Trophoblast cell (in vitro differentiated cells and primary cell): Measurements from ENCODE around the gene ARHGAP6.

Experiments
- DNase-seq, 2 donors: peaks; one replicate each; pipeline ENCODE4 v3.0.0-alpha.2; 2016
- H2AFZ ChIP-seq: 2 replicates; pipeline ENCODE4 v1.6.1; 2013; ENCODE audit warnings: low read length, moderate library complexity, mild to moderate bottlenecking; ENCODE audit not compliant: insufficient read depth, poor library complexity
- H2AK5ac ChIP-seq: 2 replicates; pipeline ENCODE4 v1.6.1; 2013; ENCODE audit warnings: mild to moderate bottlenecking, low read length
- H2BK120ac ChIP-seq: 2 replicates; pipeline ENCODE4 v1.6.1; 2013; ENCODE audit warnings: low read length, mild to moderate bottlenecking, moderate library complexity; ENCODE audit not compliant: insufficient read depth, poor library complexity
- H2BK12ac ChIP-seq: 2 replicates; pipeline ENCODE4 v1.6.1; 2013; ENCODE audit warnings: mild to moderate bottlenecking, low read length, moderate library complexity
- H2BK5ac ChIP-seq: 2 replicates; pipeline ENCODE4 v1.6.1; 2013; ENCODE audit warnings: low read length, low read depth, moderate library complexity, mild to moderate bottlenecking; ENCODE audit not compliant: poor library complexity
- H3K14ac ChIP-seq: 2 replicates; pipeline ENCODE4 v1.6.1; 2013; ENCODE audit warnings: mild to moderate bottlenecking, low read length
- H3K18ac ChIP-seq: 2 replicates; pipeline ENCODE4 v1.6.1; 2013; ENCODE audit warnings: mild to moderate bottlenecking, low read length
- H3K23ac ChIP-seq: 2 replicates; pipeline ENCODE4 v1.6.1; 2013; ENCODE audit warnings: low read length
- H3K27ac ChIP-seq: 2 replicates; pipeline ENCODE4 v1.5.1; 2013; ENCODE audit warnings: low read depth, mild to moderate bottlenecking, inconsistent platforms, low read length, moderate library complexity
- H3K27me3 ChIP-seq: 2 replicates; pipeline ENCODE4 v1.6.1; 2013; ENCODE audit warnings: inconsistent platforms, mild to moderate bottlenecking, low read length, moderate library complexity; ENCODE audit not compliant: insufficient read depth
- H3K36me3 ChIP-seq, 2 experiments: 1 replicate in 1 of 2; 2 replicates in 1 of 2; pipeline ENCODE4 v1.6.1; 2013; ENCODE audit warnings: low read length in 2 of 2, mild to moderate bottlenecking in 2 of 2, moderate library complexity in 1 of 2; ENCODE audit not compliant: insufficient read depth in 2 of 2, control insufficient read depth in 1 of 2
- H3K4ac ChIP-seq: 2 replicates; pipeline ENCODE4 v1.6.1; 2013; ENCODE audit warnings: low read depth, mild to moderate bottlenecking, low read length, moderate library complexity
- H3K4me1 ChIP-seq, 2 experiments: 1 replicate in 1 of 2; 2 replicates in 1 of 2; pipeline ENCODE4 v1.6.1; 2013; ENCODE audit warnings: low read length in 2 of 2, mild to moderate bottlenecking in 2 of 2, moderate library complexity in 1 of 2; ENCODE audit not compliant: insufficient read depth in 2 of 2, control insufficient read depth in 1 of 2
- H3K4me2 ChIP-seq: 2 replicates; pipeline ENCODE4 v1.6.1; 2013; ENCODE audit warnings: inconsistent platforms, mild to moderate bottlenecking, low read length, moderate library complexity
- H3K4me3 ChIP-seq: 2 replicates; pipeline ENCODE4 v1.5.1; 2013; ENCODE audit warnings: mild to moderate bottlenecking, low read depth, low read length, inconsistent platforms
- H3K79me1 ChIP-seq: one replicate; pipeline ENCODE4 v1.6.1; 2013; ENCODE audit warnings: low read length
- H3K79me2 ChIP-seq: 2 replicates; pipeline ENCODE4 v1.6.1; 2013; ENCODE audit warnings: low read length, mild to moderate bottlenecking; ENCODE audit not compliant: control insufficient read depth, insufficient read depth, poor library complexity
- H3K9ac ChIP-seq: 2 replicates; pipeline ENCODE4 v1.6.1; 2013; ENCODE audit warnings: mild to moderate bottlenecking, low read length
- H3K9me3 ChIP-seq: 2 replicates; pipeline ENCODE4 v1.6.1; 2013; ENCODE audit warnings: low read depth, mild to moderate bottlenecking, control low read depth, inconsistent platforms, low read length; ENCODE audit not compliant: insufficient read depth
- H4K12ac ChIP-seq: 2 replicates; pipeline ENCODE4 v1.6.1; 2013; ENCODE audit warnings: low read depth, mild to moderate bottlenecking, low read length, moderate library complexity
- H4K8ac ChIP-seq: 2 replicates; pipeline ENCODE4 v1.6.1; 2013; ENCODE audit warnings: low read depth, mild to moderate bottlenecking, low read length, moderate library complexity
- H4K91ac ChIP-seq: one replicate; pipeline ENCODE4 v1.6.1; 2013; ENCODE audit warnings: low read depth, mild to moderate bottlenecking, low read length, moderate library complexity
- WGBS: extraction: QIAGEN DNeasy Blood & Tissue Kit; methylation state at CpG from one replicate; pipeline ENCODE4 v1.1.7; 2013; ENCODE audit warnings: missing lambda C conversion rate; ENCODE audit not compliant: insufficient read length, insufficient coverage; ENCODE audit errors: extremely low coverage; 5-methylcytosine and 5-hydroxymethylcytosine counted together

ARHGAP6 gene

GRCh38 chrX:11172415-11172814, 493.3 kb downstream of the ARHGAP6 start:
- no peak overlapping the region for H4K91ac ChIP-seq
- H2BK5ac ChIP-seq: no peak overlapping the region
- no peak overlapping the region for H3K23ac ChIP-seq
- no peak overlapping the region for H3K27ac ChIP-seq
- no peaks in the 10 kb centered on the region for H3K36me3 ChIP-seq
- no peak overlapping the region for H3K9ac ChIP-seq
- H3K4me1 ChIP-seq: no peaks in the 10 kb centered on the region
- no peaks in the 10 kb centered on the region for H3K79me1 ChIP-seq
- H4K12ac ChIP-seq: no peak overlapping the region
- H3K4ac ChIP-seq: no peak overlapping the region
- no CpG with 5 or more reads among the region's 4 CpGs for WGBS
- no peak overlapping the region for H2AFZ ChIP-seq
- no peak overlapping the region for H3K4me3 ChIP-seq
- DNase-seq: no peak
- H3K9me3 ChIP-seq: no peaks in the 10 kb centered on the region
- no peak overlapping the region for H2AK5ac ChIP-seq
- H3K4me2 ChIP-seq: no peak overlapping the region
- H3K18ac ChIP-seq: no peak overlapping the region
- H3K27me3 ChIP-seq: no peaks in the 10 kb centered on the region
- H4K8ac ChIP-seq: no peak overlapping the region
- H3K79me2 ChIP-seq: no peaks in the 10 kb centered on the region
- H2BK120ac ChIP-seq: no peak overlapping the region
- H2BK12ac ChIP-seq: no peak overlapping the region
- H3K14ac ChIP-seq: no peak overlapping the region

GRCh38 chrX:11171956-11172355, 493.8 kb downstream of the ARHGAP6 start:
- Histone ChIP-seq H2BK120ac (no peak overlapping the region), H3K4me2 (no peak overlapping the region), H2BK5ac (no peak overlapping the region), H2AK5ac (no peak overlapping the region), H4K91ac (no peak overlapping the region), H4K8ac (no peak overlapping the region), H2AFZ (no peak overlapping the region), H3K23ac (no peak overlapping the region), H2BK12ac (no peak overlapping the region), H3K27ac (no peak overlapping the region), H3K4ac (no peak overlapping the region), H3K27me3 (no peaks in the 10 kb centered on the region), H3K9me3 (no peaks in the 10 kb centered on the region), H3K18ac (no peak overlapping the region), H3K79me2 (no peaks in the 10 kb centered on the region), H3K4me1 (no peaks in the 10 kb centered on the region), H3K4me3 (no peak overlapping the region), H3K14ac (no peak overlapping the region), H3K36me3 (no peaks in the 10 kb centered on the region), H4K12ac (no peak overlapping the region), H3K9ac (no peak overlapping the region), H3K79me1 (no peaks in the 10 kb centered on the region)
- DNase-seq: no peak
- WGBS: no CpG with 5 or more reads among the region's 4 CpGs

GRCh38 chrX:11164433-11164832, 501.3 kb downstream of the ARHGAP6 start:
- no CpG with 5 or more reads among the region's 6 CpGs for WGBS
- Histone ChIP-seq H3K27me3 (no peaks in the 10 kb centered on the region), H2BK120ac (no peak overlapping the region), H3K18ac (no peak overlapping the region), H3K4me2 (no peak overlapping the region), H3K36me3 (no peaks in the 10 kb centered on the region), H3K27ac (no peak overlapping the region), H3K79me2 (no peaks in the 10 kb centered on the region), H3K4ac (no peak overlapping the region), H3K4me3 (no peak overlapping the region), H3K9ac (no peak overlapping the region), H3K23ac (no peak overlapping the region), H2AK5ac (no peak overlapping the region), H3K4me1 (no peaks in the 10 kb centered on the region), H4K91ac (no peak overlapping the region), H4K8ac (no peak overlapping the region), H2AFZ (no peak overlapping the region), H2BK5ac (no peak overlapping the region), H3K79me1 (no peaks in the 10 kb centered on the region), H3K14ac (no peak overlapping the region), H3K9me3 (no peaks in the 10 kb centered on the region), H2BK12ac (no peak overlapping the region), H4K12ac (no peak overlapping the region)
- no peak for DNase-seq

GRCh38 chrX:11159149-11159548, 506.6 kb downstream of the ARHGAP6 start:
- Histone ChIP-seq H3K4me1 (no peaks in the 10 kb centered on the region), H4K8ac (no peak overlapping the region), H4K12ac (no peak overlapping the region), H2BK12ac (no peak overlapping the region), H3K4me2 (no peak overlapping the region), H3K27me3 (no peaks in the 10 kb centered on the region), H3K36me3 (no peaks in the 10 kb centered on the region), H2BK120ac (no peak overlapping the region), H3K27ac (no peak overlapping the region), H3K23ac (no peak overlapping the region), H4K91ac (no peak overlapping the region), H3K9me3 (no peaks in the 10 kb centered on the region), H3K4ac (no peak overlapping the region), H2AFZ (no peak overlapping the region), H3K79me1 (no peaks in the 10 kb centered on the region), H2AK5ac (no peak overlapping the region), H2BK5ac (no peak overlapping the region), H3K9ac (no peak overlapping the region), H3K4me3 (no peak overlapping the region), H3K14ac (no peak overlapping the region), H3K18ac (no peak overlapping the region), H3K79me2 (no peaks in the 10 kb centered on the region)
- WGBS: no CpG with 5 or more reads among the region's 1 CpG
- no peak for DNase-seq
